HepG2 (cell line): ENCODE data around the gene HK2. TPM values are rescaled to one million over a fixed set of nuclear protein-coding genes. Genes with fewer than 3 reads are reported as not detected.

Source experiments
- ELF1 ChIP-seq: sonication (generic); formaldehyde crosslinking; IDR thresholded peaks from 2 replicates; pipeline ENCODE4 v1.4.0; 2020; ENCODE audit warnings: missing genetic modification reagents
- HOXA3 ChIP-seq: sonication (generic); formaldehyde crosslinking; IDR thresholded peaks from 2 replicates; pipeline ENCODE4 v1.5.0; 2020; ENCODE audit warnings: missing genetic modification reagents
- MLXIP ChIP-seq: sonication (generic); formaldehyde crosslinking; IDR thresholded peaks from 2 replicates; pipeline ENCODE4 v1.9.0; 2021; ENCODE audit warnings: missing genetic modification reagents, borderline replicate concordance
- ZBTB7B ChIP-seq: sonication (generic); formaldehyde crosslinking; IDR thresholded peaks from 2 replicates; pipeline ENCODE4 v1.4.0; 2020; ENCODE audit warnings: missing genetic modification reagents
- ZFX ChIP-seq: sonication (generic); formaldehyde crosslinking; IDR thresholded peaks from 2 replicates; pipeline ENCODE4 v1.4.0; 2020; ENCODE audit warnings: mild to moderate bottlenecking, low read depth, missing genetic modification reagents, moderate library complexity
- polyA plus RNA-seq, 8 experiments: library from polyadenylated mRNA; depleted of rRNA in 3 of 8; stranded (reverse) in 7 of 8; unstranded in 1 of 8; fragments of >200 nt; fragmentation: Illumina TruSeq in 4 of 8; extraction: Trizol in 4 of 8; gene quantifications; 2 replicates each; pipeline versions ENCODE4 v1.2.1 to v1.2.3, GENCODE V29; 2011 to 2016; ENCODE audit warnings: low read depth in 4 of 8, missing spikeins in 1 of 8, mixed read lengths in 1 of 8; ENCODE audit not compliant: insufficient read depth in 1 of 8
- total RNA-seq, 5 experiments: library from RNA; depleted of rRNA; stranded (reverse); fragments of >200 nt; fragmentation: Illumina TruSeq; extraction: Trizol; gene quantifications; 2 replicates each; pipeline ENCODE4 v1.2.3, GENCODE V29; 2016; ENCODE audit warnings: low read depth in 1 of 5
- TF ChIP-seq, protein P1 (sequence below): sonication (generic); formaldehyde crosslinking; IDR thresholded peaks from 2 replicates; pipeline ENCODE4 v1.4.0; 2020; ENCODE audit warnings: mild to moderate bottlenecking, missing genetic modification reagents
- TF ChIP-seq, protein P2 (sequence below): sonication (generic); formaldehyde crosslinking; IDR thresholded peaks from 2 replicates; pipeline ENCODE4 v1.4.0; 2020; ENCODE audit warnings: mild to moderate bottlenecking, low read depth, missing genetic modification reagents
- TF ChIP-seq, protein P3 (sequence below): sonication (generic); formaldehyde crosslinking; IDR thresholded peaks from 2 replicates; pipeline ENCODE4 v1.5.1; 2020; ENCODE audit warnings: mild to moderate bottlenecking, missing genetic modification reagents, borderline replicate concordance
- TF ChIP-seq, protein P4 (sequence below): sonication (generic); formaldehyde crosslinking; IDR thresholded peaks from 2 replicates; pipeline ENCODE4 v1.4.0; 2020; ENCODE audit warnings: missing genetic modification reagents

Gene HK2
- total and polyA plus RNA-seq, 2 of the 13 experiments (the other 11 are each of a cell fraction or from before 2014, with no cell fraction given), result 13.2 to 101 TPM

GRCh38 chr2:74924463-74925265, 90.7 kb downstream of the HK2 start (continued):
- TF ChIP-seq, protein P1, sequence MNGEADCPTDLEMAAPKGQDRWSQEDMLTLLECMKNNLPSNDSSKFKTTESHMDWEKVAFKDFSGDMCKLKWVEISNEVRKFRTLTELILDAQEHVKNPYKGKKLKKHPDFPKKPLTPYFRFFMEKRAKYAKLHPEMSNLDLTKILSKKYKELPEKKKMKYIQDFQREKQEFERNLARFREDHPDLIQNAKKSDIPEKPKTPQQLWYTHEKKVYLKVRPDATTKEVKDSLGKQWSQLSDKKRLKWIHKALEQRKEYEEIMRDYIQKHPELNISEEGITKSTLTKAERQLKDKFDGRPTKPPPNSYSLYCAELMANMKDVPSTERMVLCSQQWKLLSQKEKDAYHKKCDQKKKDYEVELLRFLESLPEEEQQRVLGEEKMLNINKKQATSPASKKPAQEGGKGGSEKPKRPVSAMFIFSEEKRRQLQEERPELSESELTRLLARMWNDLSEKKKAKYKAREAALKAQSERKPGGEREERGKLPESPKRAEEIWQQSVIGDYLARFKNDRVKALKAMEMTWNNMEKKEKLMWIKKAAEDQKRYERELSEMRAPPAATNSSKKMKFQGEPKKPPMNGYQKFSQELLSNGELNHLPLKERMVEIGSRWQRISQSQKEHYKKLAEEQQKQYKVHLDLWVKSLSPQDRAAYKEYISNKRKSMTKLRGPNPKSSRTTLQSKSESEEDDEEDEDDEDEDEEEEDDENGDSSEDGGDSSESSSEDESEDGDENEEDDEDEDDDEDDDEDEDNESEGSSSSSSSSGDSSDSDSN (CRISPR knock-in tag), result peak; percentile 60
- TF ChIP-seq ZBTB7B, result peak; percentile 71; the same call in 1 of the 2 replicates
- TF ChIP-seq MLXIP (CRISPR knock-in tag), result no peak
- TF ChIP-seq ELF1 (CRISPR knock-in tag), result peak; percentile 11; the same call in 1 of the 2 replicates
- TF ChIP-seq HOXA3, result peak; percentile 18; the same call in 1 of the 2 replicates
- TF ChIP-seq, protein P2, sequence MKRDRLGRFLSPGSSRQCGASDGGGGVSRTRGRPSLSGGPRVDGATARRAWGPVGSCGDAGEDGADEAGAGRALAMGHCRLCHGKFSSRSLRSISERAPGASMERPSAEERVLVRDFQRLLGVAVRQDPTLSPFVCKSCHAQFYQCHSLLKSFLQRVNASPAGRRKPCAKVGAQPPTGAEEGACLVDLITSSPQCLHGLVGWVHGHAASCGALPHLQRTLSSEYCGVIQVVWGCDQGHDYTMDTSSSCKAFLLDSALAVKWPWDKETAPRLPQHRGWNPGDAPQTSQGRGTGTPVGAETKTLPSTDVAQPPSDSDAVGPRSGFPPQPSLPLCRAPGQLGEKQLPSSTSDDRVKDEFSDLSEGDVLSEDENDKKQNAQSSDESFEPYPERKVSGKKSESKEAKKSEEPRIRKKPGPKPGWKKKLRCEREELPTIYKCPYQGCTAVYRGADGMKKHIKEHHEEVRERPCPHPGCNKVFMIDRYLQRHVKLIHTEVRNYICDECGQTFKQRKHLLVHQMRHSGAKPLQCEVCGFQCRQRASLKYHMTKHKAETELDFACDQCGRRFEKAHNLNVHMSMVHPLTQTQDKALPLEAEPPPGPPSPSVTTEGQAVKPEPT (CRISPR knock-in tag), result 0 out of 2 replicates have a peak, but pooled peaks have one; percentile 30
- TF ChIP-seq, protein P3, sequence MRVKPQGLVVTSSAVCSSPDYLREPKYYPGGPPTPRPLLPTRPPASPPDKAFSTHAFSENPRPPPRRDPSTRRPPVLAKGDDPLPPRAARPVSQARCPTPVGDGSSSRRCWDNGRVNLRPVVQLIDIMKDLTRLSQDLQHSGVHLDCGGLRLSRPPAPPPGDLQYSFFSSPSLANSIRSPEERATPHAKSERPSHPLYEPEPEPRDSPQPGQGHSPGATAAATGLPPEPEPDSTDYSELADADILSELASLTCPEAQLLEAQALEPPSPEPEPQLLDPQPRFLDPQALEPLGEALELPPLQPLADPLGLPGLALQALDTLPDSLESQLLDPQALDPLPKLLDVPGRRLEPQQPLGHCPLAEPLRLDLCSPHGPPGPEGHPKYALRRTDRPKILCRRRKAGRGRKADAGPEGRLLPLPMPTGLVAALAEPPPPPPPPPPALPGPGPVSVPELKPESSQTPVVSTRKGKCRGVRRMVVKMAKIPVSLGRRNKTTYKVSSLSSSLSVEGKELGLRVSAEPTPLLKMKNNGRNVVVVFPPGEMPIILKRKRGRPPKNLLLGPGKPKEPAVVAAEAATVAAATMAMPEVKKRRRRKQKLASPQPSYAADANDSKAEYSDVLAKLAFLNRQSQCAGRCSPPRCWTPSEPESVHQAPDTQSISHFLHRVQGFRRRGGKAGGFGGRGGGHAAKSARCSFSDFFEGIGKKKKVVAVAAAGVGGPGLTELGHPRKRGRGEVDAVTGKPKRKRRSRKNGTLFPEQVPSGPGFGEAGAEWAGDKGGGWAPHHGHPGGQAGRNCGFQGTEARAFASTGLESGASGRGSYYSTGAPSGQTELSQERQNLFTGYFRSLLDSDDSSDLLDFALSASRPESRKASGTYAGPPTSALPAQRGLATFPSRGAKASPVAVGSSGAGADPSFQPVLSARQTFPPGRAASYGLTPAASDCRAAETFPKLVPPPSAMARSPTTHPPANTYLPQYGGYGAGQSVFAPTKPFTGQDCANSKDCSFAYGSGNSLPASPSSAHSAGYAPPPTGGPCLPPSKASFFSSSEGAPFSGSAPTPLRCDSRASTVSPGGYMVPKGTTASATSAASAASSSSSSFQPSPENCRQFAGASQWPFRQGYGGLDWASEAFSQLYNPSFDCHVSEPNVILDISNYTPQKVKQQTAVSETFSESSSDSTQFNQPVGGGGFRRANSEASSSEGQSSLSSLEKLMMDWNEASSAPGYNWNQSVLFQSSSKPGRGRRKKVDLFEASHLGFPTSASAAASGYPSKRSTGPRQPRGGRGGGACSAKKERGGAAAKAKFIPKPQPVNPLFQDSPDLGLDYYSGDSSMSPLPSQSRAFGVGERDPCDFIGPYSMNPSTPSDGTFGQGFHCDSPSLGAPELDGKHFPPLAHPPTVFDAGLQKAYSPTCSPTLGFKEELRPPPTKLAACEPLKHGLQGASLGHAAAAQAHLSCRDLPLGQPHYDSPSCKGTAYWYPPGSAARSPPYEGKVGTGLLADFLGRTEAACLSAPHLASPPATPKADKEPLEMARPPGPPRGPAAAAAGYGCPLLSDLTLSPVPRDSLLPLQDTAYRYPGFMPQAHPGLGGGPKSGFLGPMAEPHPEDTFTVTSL (CRISPR knock-in tag), result peak; percentile 35; the same call in 1 of the 2 replicates
- peak; percentile 75; the same call in 1 of the 2 replicates for TF ChIP-seq ZFX (CRISPR knock-in tag)
- TF ChIP-seq, protein P4, sequence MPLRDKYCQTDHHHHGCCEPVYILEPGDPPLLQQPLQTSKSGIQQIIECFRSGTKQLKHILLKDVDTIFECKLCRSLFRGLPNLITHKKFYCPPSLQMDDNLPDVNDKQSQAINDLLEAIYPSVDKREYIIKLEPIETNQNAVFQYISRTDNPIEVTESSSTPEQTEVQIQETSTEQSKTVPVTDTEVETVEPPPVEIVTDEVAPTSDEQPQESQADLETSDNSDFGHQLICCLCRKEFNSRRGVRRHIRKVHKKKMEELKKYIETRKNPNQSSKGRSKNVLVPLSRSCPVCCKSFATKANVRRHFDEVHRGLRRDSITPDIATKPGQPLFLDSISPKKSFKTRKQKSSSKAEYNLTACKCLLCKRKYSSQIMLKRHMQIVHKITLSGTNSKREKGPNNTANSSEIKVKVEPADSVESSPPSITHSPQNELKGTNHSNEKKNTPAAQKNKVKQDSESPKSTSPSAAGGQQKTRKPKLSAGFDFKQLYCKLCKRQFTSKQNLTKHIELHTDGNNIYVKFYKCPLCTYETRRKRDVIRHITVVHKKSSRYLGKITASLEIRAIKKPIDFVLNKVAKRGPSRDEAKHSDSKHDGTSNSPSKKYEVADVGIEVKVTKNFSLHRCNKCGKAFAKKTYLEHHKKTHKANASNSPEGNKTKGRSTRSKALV (CRISPR knock-in tag), result no peak
